Activated naive CD4-positive, alpha-beta T cell (primary cell): ENCODE measurements around the gene KPNA5.
"Not testable (repeated sequence)": the region's sequence is repeated elsewhere in the genome, so short reads cannot be mapped to it uniquely, and the experiment has no call there.

Source experiments
- DNase-seq, 4 experiments: peaks; one replicate each; lab custom pipeline; 2025; lab: John Stamatoyannopoulos, UW

Gene KPNA5

DNA sequence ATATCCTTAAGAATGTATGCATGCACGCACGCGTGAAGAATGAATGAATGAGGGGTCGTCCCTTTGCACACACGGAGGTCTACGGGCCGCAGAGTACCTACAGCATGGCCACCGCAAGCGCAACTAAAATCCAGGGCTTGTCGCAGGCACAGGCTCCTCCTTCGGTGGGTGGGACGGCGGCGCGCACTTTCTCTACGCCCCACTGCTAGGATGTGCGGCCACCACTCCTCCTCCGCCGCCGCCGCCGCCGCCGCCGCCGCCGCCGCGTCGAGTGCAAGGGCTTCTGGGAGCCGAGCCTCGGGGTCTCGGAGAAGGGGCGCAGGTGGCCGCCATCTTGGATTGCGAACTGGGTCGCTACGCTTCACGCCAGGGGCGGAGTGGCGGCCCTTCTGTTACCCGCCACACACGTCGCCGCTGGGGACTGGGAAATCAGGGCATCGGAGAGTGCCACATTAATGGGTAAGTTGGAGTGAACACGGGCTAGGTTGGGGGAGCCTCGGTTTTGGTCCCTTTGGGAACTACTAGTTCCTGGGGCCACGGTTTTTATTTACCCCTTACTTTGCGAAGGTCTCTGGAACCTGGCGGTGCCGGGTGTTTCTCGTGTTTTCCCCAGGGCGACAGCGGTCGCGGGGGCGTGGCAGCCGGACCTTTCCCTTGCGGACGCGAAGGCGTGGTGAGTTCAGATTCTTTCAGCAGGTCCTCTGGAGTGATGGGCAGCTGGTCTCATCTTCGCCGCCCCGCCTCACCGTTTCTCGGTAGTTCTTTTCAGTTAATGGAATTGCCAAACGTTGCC, at the start of gene KPNA5:
TSS of gene KPNA5 (plus strand) at position 332 of the 793 bp plus-strand sequence. CDS start at position 456, 124 bp downstream.
- DNase-seq = peak; percentile 73 to 89 (median 82)

DNA sequence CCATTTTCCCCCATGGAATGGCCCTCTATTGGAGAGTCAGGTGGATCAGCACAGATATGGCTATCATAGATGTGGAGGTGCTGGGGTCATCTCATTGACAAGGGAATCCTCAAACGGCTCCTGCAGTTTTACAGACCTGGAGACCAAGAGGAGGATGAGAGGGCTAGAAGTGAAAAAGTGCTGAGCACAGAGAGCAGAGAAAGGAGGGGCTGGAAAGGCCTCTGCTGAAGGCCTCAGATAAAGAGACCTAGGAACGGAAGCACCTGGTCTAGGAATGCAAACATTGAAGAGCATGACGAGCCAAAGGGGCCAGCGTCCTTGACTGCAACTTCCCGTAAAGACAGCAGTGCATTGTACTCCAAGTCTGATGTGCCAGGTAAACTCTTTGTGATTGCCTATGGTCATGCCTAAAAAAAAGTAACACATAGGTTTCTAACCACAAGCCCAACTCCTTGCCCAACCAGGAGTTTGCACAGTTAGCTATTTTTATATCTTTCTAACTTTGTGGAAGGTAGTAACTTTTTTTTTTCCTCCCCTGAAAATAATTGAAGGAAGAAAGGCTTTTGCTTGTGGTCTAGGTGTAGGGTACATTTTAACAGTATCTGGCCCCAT, 49.5 kb upstream of the KPNA5 start:
- no peak for DNase-seq

DNA sequence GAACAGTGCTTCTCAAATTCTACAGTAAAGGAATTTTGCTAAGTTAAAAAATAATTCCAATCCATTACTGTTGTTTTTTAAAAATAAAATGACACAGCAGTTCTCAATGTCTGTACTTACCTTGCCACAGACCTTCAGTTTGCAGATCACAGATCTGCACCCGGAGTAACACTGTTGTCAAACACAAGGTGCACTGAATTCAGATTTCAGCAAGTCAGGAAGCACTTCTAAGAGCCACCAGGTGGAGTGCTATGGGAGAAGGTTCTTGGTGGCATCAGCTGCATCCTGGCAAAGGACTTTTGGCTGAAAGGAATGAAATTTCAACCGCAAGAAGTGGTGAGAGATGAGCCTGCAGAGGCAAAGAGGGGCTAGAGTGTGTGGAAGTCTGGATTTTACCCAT, 47.3 kb upstream of the KPNA5 start:
- no peak for DNase-seq

DNA sequence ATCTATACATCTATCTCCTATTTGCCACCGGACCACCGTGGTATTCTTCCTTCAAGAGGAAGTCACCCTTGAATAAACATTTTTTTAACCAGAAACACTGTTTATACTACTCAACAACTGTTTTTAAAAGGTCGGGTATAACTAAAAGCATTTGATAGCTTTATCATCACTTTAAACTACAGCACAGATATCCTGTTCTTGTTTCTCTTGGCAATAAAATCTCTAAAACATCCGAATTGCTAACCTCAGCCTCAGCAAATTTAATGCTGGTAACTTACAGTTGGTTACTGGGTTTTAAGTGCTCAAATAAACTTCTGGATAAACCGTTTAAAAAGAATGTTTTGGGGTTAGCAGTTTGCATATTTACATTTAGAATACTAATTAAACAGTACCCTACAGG, 32.9 kb upstream of the KPNA5 start:
- no peak for DNase-seq

DNA sequence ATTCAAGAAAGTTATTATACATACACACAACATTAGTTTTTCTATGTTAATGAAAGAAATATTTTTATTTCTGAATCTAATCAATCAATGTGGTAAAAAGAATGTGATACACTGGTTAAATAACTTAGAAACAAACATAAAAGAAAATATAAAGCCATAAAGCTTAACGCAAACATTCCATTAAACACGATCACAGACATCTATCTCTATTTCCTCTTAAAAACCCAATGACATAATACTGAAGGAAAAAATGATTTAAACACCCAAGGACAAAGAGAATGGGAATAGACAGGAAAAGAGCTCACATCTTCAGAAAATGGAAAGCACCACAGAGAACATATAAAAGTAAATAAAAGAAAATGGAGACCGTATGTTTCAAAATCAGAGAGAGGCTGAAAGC, 31.9 kb upstream of the KPNA5 start:
- DNase-seq = no peak

DNA sequence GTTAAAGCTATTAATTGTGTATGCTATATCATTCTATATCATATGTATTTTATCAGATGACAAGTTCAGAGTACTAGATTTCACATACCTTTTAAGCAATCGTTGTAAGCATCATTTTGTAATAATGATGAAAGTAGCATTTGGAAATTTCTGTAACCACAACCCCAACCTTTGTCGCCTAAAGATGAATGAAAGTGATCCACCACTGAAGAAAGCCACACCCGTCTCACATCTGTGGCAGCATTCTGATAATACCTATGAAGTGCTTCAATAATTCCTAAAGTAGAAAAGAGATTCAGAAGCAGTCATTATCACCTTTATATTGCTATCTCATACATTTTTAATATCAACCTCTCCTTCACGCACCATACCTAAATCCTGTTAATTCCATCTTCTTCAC, 29.1 kb upstream of the KPNA5 start:
- no peak for DNase-seq

DNA sequence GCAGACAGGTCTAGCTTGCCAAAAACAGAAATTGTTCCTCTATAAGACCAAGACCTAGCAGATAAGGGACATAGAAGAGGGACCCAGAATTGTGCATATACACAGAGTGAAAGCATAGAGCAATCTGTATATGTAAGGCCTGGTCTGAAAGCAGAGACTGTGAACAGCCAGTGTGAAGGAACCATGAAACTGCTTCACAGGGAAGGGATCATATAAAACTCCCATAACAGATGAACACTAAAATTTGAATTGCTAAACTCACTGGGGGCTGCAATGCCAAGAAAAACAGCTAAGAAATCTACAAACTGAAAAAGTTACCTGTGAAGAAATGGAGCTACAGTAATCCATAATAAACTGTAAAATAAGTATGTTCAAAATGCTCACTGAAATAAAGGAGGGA, 19.4 kb upstream of the KPNA5 start:
- no peak for DNase-seq

DNA sequence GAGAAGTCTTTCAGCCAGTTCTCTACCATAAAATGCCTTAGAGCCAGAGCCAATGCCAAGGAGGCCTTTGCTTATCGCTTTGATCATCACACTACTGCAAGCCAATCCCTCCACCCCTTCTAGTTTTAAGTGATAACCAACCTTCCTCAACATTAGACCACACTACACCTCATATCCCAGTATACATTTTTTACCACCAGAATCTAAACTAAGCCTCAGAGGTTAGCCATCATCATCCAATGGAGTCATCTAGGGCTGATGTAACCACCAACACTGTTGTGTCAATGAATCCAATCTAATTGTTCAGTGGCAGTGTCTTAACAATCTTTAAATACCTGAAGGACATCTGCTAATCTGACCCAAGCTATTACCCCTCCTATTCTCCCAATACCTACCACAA, 18.8 kb upstream of the KPNA5 start:
- no peak for DNase-seq

DNA sequence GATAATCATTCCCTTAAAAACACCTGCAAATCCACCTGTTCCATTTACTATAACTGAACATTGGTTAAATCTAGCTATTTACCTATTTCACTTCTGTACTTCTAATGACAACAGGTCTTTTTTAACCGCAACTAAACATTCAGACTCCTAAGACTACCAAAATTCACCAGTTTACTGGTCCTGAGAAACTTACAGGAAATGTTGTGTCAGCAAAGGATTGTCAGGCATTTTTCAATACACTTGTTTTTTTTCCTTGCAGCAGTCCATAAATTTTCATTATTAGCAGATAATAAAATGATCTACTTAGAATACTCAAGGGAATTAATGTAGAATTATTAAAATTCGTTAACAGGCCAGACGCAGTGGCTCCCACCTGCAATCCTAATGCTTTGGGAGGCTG, 17.7 kb upstream of the KPNA5 start:
- DNase-seq = no peak

DNA sequence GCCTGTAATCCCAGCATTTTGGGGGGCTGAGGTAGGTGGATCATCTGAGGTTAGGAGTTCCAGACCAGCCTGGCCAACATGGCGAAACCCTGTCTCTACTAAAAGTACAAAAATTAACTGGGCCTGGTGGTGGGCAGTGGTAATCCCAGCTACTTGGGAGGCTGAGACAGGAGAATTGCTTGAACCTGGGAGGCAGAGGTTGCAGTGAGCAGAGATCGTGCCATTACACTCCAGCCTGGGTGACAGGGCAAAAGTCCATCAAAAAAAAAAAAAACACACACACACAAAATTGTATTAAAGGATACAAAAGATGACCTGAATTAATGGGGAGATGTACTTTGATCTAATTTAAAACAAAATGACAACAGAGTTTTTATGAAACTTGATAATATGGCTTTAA, 16.8 kb upstream of the KPNA5 start:
- DNase-seq = not testable (repeated sequence)

DNA sequence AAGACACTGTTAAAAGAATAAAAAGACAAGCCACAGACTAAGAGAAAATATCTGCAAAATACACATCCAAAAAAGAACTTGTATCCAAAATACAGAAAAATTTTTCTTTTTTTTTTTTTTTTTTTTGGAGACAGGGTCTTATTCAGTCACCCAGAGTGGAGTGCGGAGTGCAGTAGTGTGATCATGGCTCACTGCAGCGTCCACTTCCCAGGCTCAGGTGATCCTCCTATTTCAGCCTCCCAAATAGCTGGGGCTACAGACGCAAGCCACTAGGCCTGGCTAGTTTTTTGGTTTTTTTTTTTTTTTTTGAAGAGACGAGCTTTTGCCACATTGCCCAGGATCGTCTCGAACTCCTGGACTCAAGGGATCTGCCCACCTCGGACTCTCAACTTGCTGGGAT, 15.5 kb upstream of the KPNA5 start:
- no peak for DNase-seq

DNA sequence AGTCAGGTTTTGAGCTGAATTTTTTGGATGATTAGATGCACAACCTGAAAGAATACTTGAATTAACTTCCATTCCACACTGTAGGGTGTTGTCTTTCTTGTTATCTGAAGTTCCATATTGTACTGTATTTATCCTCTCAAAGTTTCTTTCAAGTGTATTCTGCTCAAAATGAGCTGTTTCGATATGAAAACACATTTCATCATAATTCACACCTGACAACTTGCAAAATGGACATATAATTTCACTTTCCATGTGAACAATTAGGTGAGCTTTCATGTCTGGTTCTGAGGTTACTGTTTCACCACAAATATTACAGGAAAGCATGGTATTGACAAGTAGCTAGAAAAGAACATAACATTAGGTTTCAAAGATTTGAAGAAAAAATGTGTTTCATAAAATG, 14.1 kb upstream of the KPNA5 start:
- DNase-seq = no peak

DNA sequence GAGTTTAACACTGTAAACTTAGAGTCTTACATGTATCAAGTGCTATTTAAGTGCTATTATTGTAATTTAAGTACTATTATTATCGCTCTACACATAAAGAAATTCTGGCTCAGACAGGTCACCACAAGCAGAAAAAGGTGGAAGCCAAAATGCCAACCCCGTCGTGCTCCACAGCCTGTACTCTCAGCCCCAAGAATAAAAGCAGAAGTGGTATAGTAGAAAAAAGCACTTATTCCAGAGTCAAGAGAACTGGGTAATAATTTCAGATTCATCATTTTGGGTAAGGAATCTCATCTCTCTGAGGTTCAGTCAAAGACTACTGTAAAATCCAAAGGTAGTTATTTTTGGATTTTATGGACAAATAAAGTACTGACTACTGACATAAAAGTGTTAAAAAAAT, 13.4 kb upstream of the KPNA5 start:
- no peak for DNase-seq

DNA sequence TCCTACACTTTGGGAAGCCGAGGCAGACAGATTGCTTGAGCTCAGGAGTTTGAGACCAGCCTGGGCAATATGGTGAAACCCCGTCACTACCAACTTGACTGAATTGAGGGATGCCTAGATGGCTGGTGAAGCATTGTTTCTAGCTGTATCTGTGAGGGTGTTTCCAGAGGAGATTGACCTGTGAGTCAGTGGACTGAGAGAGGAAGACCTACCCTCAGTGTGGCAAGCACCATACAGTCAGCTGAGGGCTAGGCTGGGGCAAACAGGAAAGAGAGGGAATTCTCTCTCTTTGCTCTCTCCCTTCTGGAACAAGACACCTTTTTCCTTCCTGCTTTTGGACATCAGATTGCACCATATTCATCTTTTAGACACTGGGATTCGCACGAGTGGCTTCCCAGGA, 8.7 kb upstream of the KPNA5 start:
- DNase-seq = no peak

DNA sequence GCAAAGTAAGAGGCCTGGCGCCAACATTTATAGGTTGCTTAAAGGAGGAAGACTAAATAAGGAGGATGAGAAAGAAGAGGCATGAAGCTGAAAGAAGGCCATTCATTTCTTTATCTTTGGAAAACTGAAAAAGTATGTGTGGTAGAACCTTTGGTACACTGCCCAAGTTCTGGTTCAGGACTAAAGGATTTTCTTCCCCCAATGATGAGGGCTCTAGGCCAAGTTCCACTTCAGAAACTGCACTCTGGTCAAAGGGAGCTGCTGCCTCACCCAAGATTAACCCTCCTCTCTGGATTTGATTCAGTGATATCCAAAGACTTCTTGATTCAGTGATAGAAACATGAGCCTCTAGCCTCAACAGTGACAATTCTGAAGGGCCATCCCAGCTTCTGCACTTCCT, 5.0 kb upstream of the KPNA5 start:
- DNase-seq = no peak

DNA sequence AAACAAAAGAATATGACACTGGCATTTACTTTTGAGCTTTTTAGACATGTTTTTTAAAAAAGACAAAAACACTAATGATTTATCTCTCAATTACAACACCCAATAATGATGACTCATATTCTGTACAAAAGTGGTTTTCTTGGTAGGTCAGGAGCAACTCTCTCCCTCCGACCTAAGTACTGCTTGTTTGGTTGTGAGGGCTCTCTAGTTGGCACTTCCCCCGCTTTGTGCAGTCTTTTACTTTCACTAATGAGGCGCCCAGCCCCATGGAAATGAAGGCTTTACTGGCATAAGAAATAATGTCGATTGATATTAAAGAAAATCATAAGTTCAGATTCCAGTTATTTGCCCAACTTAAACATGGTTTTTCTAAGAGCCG, 1.3 kb downstream of the KPNA5 start:
- peak in 1 of 4 experiments; percentile 4 for DNase-seq

DNA sequence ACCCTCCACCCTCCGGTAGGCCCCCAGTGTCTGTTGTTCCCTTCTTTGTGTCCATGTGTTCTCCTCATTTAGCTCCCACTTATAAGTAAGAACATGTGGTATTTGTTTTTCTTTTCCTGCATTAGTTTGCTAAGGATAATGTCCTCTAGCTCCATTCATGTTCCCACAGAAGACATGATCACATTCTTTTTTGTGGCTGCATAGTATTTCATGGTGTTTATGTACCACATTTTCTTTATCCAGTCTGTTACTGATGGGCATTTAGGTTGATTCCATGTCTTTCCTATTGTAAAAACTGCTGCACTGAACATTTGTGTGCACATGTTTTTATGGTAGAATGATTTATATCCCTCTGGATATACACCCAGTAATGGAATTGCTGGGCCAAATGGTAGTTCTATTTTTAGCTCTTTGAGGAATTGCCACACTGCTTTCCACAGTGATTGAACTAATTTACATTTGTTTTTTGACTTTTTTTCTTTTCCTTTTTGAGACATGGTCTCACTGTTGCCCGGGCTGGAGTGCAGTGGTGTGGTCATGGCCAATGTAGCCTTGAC, 4.5 kb downstream of the KPNA5 start:
- no peak for DNase-seq

DNA sequence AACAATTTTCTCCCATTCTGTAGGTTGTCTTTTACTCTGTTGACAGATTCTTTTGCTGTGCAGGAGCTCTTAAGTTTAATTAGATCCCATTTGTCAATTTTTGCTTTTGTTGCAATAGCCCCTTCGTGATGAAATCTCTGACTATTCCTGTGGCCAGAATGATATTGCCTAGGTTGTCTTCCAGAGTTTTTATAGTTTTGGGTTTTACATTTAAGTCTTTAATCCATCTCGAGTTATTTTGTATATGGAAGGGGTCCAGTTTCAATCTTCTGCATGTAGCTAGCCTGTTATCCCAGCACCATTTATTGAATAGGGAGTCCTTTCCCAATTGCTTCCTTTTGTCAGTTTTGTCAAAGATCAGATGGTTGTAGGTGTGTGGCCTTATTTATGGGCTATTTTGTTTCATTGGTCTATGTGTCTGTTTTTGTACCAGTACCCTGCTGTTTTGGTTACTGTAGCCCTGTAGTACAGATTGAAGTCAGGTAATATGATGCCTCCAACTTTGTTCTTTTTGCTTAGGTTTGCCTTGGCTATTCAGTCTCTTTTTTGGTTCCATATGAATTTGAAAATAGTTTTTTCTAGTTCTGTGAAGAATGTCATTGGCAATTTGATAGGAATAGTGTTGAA, 5.6 kb downstream of the KPNA5 start:
- DNase-seq = not testable (repeated sequence)

DNA sequence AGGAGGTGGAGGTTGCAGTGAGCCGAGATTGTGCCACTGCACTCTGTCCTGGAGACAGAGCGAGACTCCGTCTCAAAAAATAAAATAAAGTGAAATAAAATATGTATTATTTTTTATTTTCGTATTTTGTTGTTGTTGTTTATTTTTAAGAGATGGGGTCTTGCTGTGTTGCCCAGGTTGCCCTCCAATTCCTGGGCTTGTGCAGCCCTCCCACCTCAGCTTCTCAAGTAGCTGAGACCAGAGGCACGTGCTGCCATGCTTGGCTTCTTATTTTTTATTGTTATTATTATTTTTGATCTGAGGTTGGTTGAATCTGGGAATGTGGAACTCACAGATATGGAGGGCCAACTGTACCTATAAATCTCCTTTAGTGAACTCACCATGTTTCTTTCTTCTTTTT, 10.1 kb downstream of the KPNA5 start:
- no peak for DNase-seq

DNA sequence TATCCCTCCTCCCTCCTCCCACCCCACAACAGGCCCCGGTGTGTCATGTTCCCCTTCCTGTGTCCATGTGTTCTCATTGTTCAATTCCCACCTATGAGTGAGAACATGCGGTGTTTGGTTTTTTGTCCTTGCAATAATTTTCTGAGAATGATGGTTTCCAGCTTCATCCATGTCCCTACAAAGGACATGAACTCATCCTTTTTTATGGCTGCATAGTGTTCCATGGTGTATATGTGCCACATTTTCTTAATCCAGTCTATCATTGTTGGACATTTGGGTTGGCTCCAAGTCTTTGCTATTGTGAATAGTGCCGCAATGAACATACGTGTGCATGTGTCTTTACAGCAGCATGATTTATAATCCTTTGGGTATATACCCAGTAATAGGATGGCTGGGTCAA, 11.9 kb downstream of the KPNA5 start:
- DNase-seq = not testable (repeated sequence)

DNA sequence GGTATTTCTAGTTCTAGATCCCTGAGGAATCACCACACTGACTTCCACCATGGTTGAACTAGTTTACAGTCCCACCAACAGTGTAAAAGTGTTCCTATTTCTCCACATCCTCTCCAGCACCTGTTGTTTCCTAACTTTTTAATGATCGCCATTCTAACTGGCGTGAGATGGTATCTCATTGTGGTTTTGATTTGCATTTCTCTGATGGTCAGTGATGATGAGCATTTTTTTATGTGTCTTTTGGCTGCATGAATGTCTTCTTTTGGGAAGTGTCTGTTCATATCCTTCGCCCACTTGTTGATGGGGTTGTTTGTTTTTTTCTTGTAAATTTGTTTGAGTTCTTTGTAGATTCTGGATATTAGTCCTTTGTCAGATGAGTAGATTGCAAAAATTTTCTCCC, 12.3 kb downstream of the KPNA5 start:
- DNase-seq = not testable (repeated sequence)

DNA sequence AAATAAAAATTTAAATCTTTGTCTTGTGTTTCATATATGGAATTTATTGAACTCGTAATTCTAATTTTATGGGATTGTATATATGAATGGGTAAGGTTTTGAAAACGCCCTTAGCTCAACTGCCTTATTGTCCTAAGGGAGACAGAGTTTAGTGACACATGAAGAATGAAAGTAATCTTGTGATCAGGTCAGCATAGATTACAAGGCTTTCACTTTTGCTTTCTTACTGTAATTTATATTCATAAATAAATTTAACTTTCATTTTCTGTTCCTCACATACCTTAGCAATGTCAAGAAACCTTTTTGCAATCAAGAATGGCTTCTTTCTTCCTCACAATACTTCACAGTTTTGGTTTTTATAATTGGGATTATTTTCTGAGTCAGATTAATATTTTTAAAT, 14.4 kb downstream of the KPNA5 start:
- DNase-seq = no peak

DNA sequence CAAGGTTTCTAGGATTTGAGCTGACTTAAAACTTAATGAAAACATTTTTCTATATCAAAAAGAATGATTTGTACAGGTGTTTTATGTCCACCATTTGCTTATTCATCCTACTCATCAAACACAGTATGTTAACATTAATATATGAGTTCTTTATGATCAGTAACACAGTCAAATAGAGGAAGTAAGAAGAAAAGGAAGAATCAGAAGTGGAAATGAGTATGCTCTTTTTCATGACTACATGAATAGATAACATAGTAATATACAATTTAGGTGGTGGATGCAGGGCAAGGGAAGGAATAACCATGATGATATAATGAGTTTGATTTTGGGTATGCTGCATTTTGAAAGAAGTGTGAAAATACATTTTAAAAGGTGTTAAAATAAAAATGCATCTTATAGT, 16.5 kb downstream of the KPNA5 start:
- DNase-seq = no peak
